ENCODE results near the gene PDPK1.

GRCh38 chr16:2528161-2529060, 9.4 kb upstream of the PDPK1 start:
- TF ChIP-seq CTCF (IDR thresholded peaks at IDR 0.05; ENCODE audit: insufficient read depth, low read length) (no peak), POLR2AphosphoS5 (IDR thresholded peaks at IDR 0.05; ENCODE audit: low read depth) (no peak), GABPA (IDR thresholded peaks at IDR 0.05; ENCODE audit: low read depth) (no peak)
